H1 (cell line): ENCODE data around the gene HGFAC. TPM values are rescaled to one million over a fixed set of nuclear protein-coding genes. Genes with fewer than 3 reads are reported as not detected.

Source experiments
- CTCF ChIA-PET: fragments of 300-600 bp; sonication (Branson Sonifier 250); formaldehyde crosslinking; loops from one replicate; lab custom pipeline; 2021; ENCODE audit not compliant: partially characterized antibody; lab: Charles Lee
- POLR2A ChIA-PET: fragments of 300-600 bp; sonication (Branson Sonifier 250); formaldehyde crosslinking; loops from one replicate; lab custom pipeline; 2021; ENCODE audit warnings: inconsistent platforms; ENCODE audit not compliant: partially characterized antibody; lab: Charles Lee
- DNase-seq, 2 experiments: peaks; one replicate each; pipeline versions ENCODE4 v3.0.0 to v3.0.0-alpha.2; 2010 to 2022; ENCODE audit warnings: low spot score in 2 of 2, low read depth in 1 of 2, mixed read lengths in 1 of 2
- FAIRE-seq: peaks from 2 replicates; lab custom pipeline; 2011; peaks lifted over from hg19 to GRCh38; lab: Jason Lieb, UNC
- H2AFZ ChIP-seq: 2 replicates; pipeline ENCODE4 v1.8.1; 2012; ENCODE audit warnings: low read length, inconsistent platforms
- H2AK5ac ChIP-seq: 2 replicates; pipeline ENCODE4 v1.6.1; 2013; ENCODE audit warnings: low read depth, low read length
- H2BK120ac ChIP-seq: replicated peaks from 2 replicates; pipeline ENCODE3; 2013; ENCODE audit warnings: low read depth, low read length, inconsistent platforms
- H2BK12ac ChIP-seq: 2 replicates; pipeline ENCODE4 v1.6.1; 2013; ENCODE audit warnings: low read depth, low read length
- H2BK15ac ChIP-seq: 2 replicates; pipeline ENCODE4 v1.6.1; 2013; ENCODE audit warnings: low read length
- H2BK20ac ChIP-seq: 2 replicates; pipeline ENCODE4 v1.6.1; 2013; ENCODE audit warnings: low read length
- H2BK5ac ChIP-seq: 2 replicates; pipeline ENCODE4 v1.6.1; 2013; ENCODE audit warnings: low read depth, low read length
- H3K14ac ChIP-seq: 2 replicates; pipeline ENCODE4 v1.6.1; 2013; ENCODE audit warnings: inconsistent platforms; ENCODE audit not compliant: insufficient read length
- H3K18ac ChIP-seq: 2 replicates; pipeline ENCODE4 v1.6.1; 2013; ENCODE audit warnings: low read length; ENCODE audit errors: extremely low read depth
- H3K23ac ChIP-seq: 2 replicates; pipeline ENCODE4 v1.6.1; 2013; ENCODE audit warnings: inconsistent platforms; ENCODE audit not compliant: insufficient read length
- H3K23me2 ChIP-seq: 2 replicates; pipeline ENCODE4 v1.6.1; 2013; ENCODE audit warnings: low read depth, low read length
- H3K27ac ChIP-seq: 2 replicates; pipeline ENCODE4 v1.6.1; 2011; ENCODE audit warnings: low read depth, low read length, inconsistent platforms
- H3K27me3 ChIP-seq, 4 experiments: replicated peaks in 1 of 4; 1 replicate in 1 of 4; 2 replicates in 3 of 4; pipeline versions ENCODE4 v1.6.1 to v1.8.1; 2011 to 2013; ENCODE audit warnings: low read length in 3 of 4, mild to moderate bottlenecking in 3 of 4, inconsistent platforms in 2 of 4, mixed read lengths in 2 of 4, moderate library complexity in 1 of 4; ENCODE audit not compliant: control insufficient read depth in 3 of 4, insufficient read depth in 3 of 4; ENCODE audit errors: extremely low read depth in 1 of 4
- H3K36me3 ChIP-seq, 4 experiments: 2 replicates each; pipeline versions ENCODE4 v1.6.1 to v1.8.1; 2011 to 2013; ENCODE audit warnings: mild to moderate bottlenecking in 4 of 4, low read length in 3 of 4, moderate library complexity in 2 of 4, control low read depth in 1 of 4, inconsistent platforms in 1 of 4; ENCODE audit not compliant: insufficient read depth in 4 of 4, control insufficient read depth in 2 of 4
- H3K4ac ChIP-seq: replicated peaks from 2 replicates; pipeline ENCODE3; 2013; ENCODE audit warnings: low read length, low read depth, mixed read lengths, inconsistent platforms; ENCODE audit not compliant: insufficient read length
- H3K4me1 ChIP-seq, 4 experiments: replicated peaks in 1 of 4; 1 replicate in 1 of 4; 2 replicates in 3 of 4; pipeline versions ENCODE4 v1.6.1 to v1.8.1; 2011 to 2013; ENCODE audit warnings: low read length in 3 of 4, inconsistent platforms in 2 of 4, mixed read lengths in 1 of 4; ENCODE audit not compliant: insufficient read depth in 4 of 4, control insufficient read depth in 3 of 4
- H3K4me2 ChIP-seq, 2 experiments: 2 replicates each; pipeline versions ENCODE4 v1.6.1 to v1.8.1; 2011 to 2013; ENCODE audit warnings: low read depth in 2 of 2, low read length in 2 of 2, control low read depth in 1 of 2, inconsistent platforms in 1 of 2, mild to moderate bottlenecking in 1 of 2; ENCODE audit not compliant: insufficient read depth in 1 of 2
- H3K4me3 ChIP-seq, 4 experiments: fragments of 200-600, 300-600 bp in 1 of 4; sonication (generic), shearing (Covaris generic), sonication (Bioruptor Twin) in 1 of 4; 2 replicates each; pipeline versions ENCODE4 v1.5.1 to v1.8.1; 2011 to 2016; ENCODE audit warnings: low read length in 4 of 4, low read depth in 3 of 4, control low read depth in 2 of 4, inconsistent platforms in 2 of 4, mild to moderate bottlenecking in 2 of 4, mixed read lengths in 1 of 4, moderate library complexity in 1 of 4; ENCODE audit not compliant: insufficient read depth in 2 of 4; ENCODE audit errors: extremely low read depth in 1 of 4
- H3K56ac ChIP-seq: replicated peaks from 2 replicates; pipeline ENCODE3; 2013; ENCODE audit warnings: low read depth, mild to moderate bottlenecking, mixed read lengths, low read length, inconsistent platforms; ENCODE audit not compliant: insufficient read length
- H3K79me1 ChIP-seq: 2 replicates; pipeline ENCODE4 v1.6.1; 2013; ENCODE audit warnings: low read depth, low read length, control low read depth
- H3K79me2 ChIP-seq, 2 experiments: 2 replicates each; pipeline versions ENCODE4 v1.6.1 to v1.8.1; 2012 to 2013; ENCODE audit warnings: low read length in 2 of 2, mild to moderate bottlenecking in 2 of 2, inconsistent platforms in 1 of 2; ENCODE audit not compliant: insufficient read depth in 2 of 2, control insufficient read depth in 1 of 2
- H3K9ac ChIP-seq, 4 experiments: replicated peaks in 1 of 4; 1 replicate in 1 of 4; 2 replicates in 3 of 4; pipeline versions ENCODE4 v1.6.1 to v1.8.1; 2011 to 2013; ENCODE audit warnings: low read depth in 3 of 4, low read length in 3 of 4, control low read depth in 2 of 4, mild to moderate bottlenecking in 2 of 4, moderate library complexity in 2 of 4, inconsistent platforms in 1 of 4; ENCODE audit errors: extremely low read depth in 1 of 4
- H3K9me3 ChIP-seq, 2 experiments: 2 replicates each; pipeline versions ENCODE4 v1.6.1 to v1.8.1; 2012 to 2013; ENCODE audit warnings: mild to moderate bottlenecking in 2 of 2, moderate library complexity in 2 of 2, control low read depth in 1 of 2, inconsistent platforms in 1 of 2, low read depth in 1 of 2, low read length in 1 of 2, mixed read lengths in 1 of 2; ENCODE audit not compliant: insufficient read depth in 2 of 2
- H4K20me1 ChIP-seq, 2 experiments: replicated peaks in 1 of 2; 2 replicates each; pipeline versions ENCODE3 to v1.8.1; 2011 to 2013; ENCODE audit warnings: inconsistent platforms in 2 of 2, low read length in 2 of 2, mild to moderate bottlenecking in 1 of 2; ENCODE audit not compliant: insufficient read depth in 2 of 2, control insufficient read depth in 1 of 2
- H4K5ac ChIP-seq: 2 replicates; pipeline ENCODE4 v1.6.1; 2013; ENCODE audit warnings: low read length, low read depth, mixed read lengths, inconsistent platforms; ENCODE audit not compliant: insufficient read length
- H4K8ac ChIP-seq: 2 replicates; pipeline ENCODE4 v1.8.0; 2013; ENCODE audit warnings: mild to moderate bottlenecking, moderate library complexity, low read length, inconsistent platforms; ENCODE audit not compliant: insufficient read depth; ENCODE audit errors: extremely low read depth
- H4K91ac ChIP-seq: replicated peaks from 2 replicates; pipeline ENCODE3; 2013; ENCODE audit warnings: low read length, mixed read lengths, inconsistent platforms; ENCODE audit not compliant: insufficient read length
- BCL11A ChIP-seq, 2 experiments: IDR thresholded peaks; one replicate each; pipeline ENCODE4 v1.6.1; 2011; ENCODE audit warnings: low read depth in 2 of 2, low read length in 2 of 2, mild to moderate bottlenecking in 2 of 2
- CBX8 ChIP-seq: fragments of 300-800, 300-1000 bp; sonication (generic); IDR thresholded peaks from 2 replicates; pipeline ENCODE4 v1.7.1; 2016; ENCODE audit warnings: low read depth, low read length, borderline replicate concordance
- CHD2 ChIP-seq: IDR thresholded peaks from 2 replicates; pipeline ENCODE4 v1.6.1; 2012; ENCODE audit warnings: low read length, improper control_type of control experiment
- CTBP2 ChIP-seq: IDR thresholded peaks from 2 replicates; pipeline ENCODE4 v1.7.0; 2011; ENCODE audit warnings: borderline replicate concordance, mild to moderate bottlenecking, moderate library complexity, mixed read lengths, low read length; ENCODE audit not compliant: insufficient read depth, insufficient read length
- EP300 ChIP-seq, 2 experiments: IDR thresholded peaks; 1 replicate in 1 of 2; 2 replicates in 1 of 2; pipeline ENCODE4 v1.6.1; 2011 to 2012; ENCODE audit warnings: low read depth in 2 of 2, low read length in 2 of 2, mild to moderate bottlenecking in 2 of 2, borderline replicate concordance in 1 of 2, inconsistent platforms in 1 of 2, moderate library complexity in 1 of 2
- MAFK ChIP-seq: IDR thresholded peaks from 2 replicates; pipeline ENCODE4 v1.6.1; 2012; ENCODE audit warnings: low read depth, mild to moderate bottlenecking, improper control_type of control experiment, low read length
- RNF2 ChIP-seq: fragments of 200-900, 300-1000 bp; sonication (generic); IDR thresholded peaks from 2 replicates; pipeline ENCODE4 v1.7.1; 2016; ENCODE audit warnings: borderline replicate concordance, low read depth, mild to moderate bottlenecking, antibody characterized with exemption, low read length; ENCODE audit not compliant: poor library complexity, severe bottlenecking; ENCODE audit errors: missing control alignments
- SIRT6 ChIP-seq: IDR thresholded peaks from one replicate; pipeline ENCODE4 v1.7.1; 2012; ENCODE audit warnings: low read length, inconsistent platforms
- WGBS, 2 experiments: shearing (Covaris generic) in 1 of 2; methylation state at CpG; one replicate each; pipeline versions ENCODE4 v1.1.6 to v1.1.7; 2013 to 2015; ENCODE audit warnings: low lambda C conversion rate in 2 of 2, mixed read lengths in 2 of 2, inconsistent platforms in 1 of 2, low coverage in 1 of 2, missing lambda C conversion rate in 1 of 2; ENCODE audit not compliant: insufficient replicate concordance in 2 of 2, insufficient coverage in 1 of 2, insufficient read length in 1 of 2; ENCODE audit errors: extremely low coverage in 1 of 2, missing lambda C conversion rate in 1 of 2; 5-methylcytosine and 5-hydroxymethylcytosine counted together
- polyA plus RNA-seq, 7 experiments: library from polyadenylated mRNA; depleted of rRNA in 3 of 7; stranded (reverse) in 5 of 7; unstranded in 2 of 7; fragments of >200 nt in 5 of 7; fragments of 200-250 nt in 2 of 7; gene quantifications; 1 replicate in 5 of 7; 2 replicates in 1 of 7; 4 replicates in 1 of 7; pipeline versions ENCODE4 v1.2.1 to v1.2.3, GENCODE V29; 2011 to 2013; ENCODE audit warnings: missing spikeins in 2 of 7, mixed read lengths in 2 of 7
- total RNA-seq: library from RNA; stranded (reverse); fragmentation: NEBNext Ultra II Directional; extraction: Animal tissue kit (Norgen Biotek cat#: 25700); gene quantifications from 2 replicates; pipeline ENCODE4 v1.2.1, GENCODE V29; 2021

The HGFAC gene
- total and polyA plus RNA-seq, 2 of the 8 experiments (the other 6 are each of a cell fraction or from before 2014, with no cell fraction given), result 0.14 to 0.15 TPM

DNA sequence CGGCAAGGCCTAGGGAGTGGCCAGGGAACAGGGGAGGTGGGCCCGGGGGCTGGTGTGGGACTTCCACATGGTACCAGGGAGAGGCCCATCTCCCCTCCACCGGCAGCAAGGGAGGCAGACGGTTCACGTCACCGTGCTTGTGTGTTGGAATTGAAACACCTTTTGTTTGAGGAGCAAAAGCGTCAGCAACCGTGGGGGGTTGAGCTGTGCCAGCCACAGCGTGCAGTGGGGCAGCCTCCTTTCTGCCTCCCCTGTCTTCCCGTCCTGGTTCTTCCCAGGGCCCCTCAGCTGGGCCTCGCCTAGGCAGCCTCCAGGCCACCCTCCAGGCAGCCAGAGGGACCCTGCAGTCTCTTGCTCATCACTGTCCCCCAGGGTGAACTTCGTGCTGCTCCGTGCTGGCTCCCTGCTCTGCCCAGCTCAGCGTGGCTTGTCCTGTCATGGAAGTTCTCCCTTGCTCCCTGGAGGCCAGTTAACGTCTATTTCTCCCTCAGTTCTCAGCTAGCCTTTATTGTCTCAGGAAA lies 32.1 kb upstream of the HGFAC start:
- no peak overlapping the region; the same call in 1 of the 2 replicates for H4K8ac ChIP-seq
- no peak overlapping the region for H2BK5ac ChIP-seq
- no peak overlapping the region for H4K91ac ChIP-seq
- no peak overlapping the region for H3K9ac ChIP-seq
- no peak overlapping the region for H3K4me3 ChIP-seq
- H3K14ac ChIP-seq, result no peak overlapping the region
- peaks cover 0 to under 1% of the 10 kb centered on the region in 2 experiments; a peak in 1 of 4 replicates for H3K9me3 ChIP-seq
- no peak overlapping the region for H2AK5ac ChIP-seq
- H2BK20ac ChIP-seq, result no peak overlapping the region
- POLR2A ChIA-PET, result no interaction called here
- H2BK15ac ChIP-seq, result no peak overlapping the region
- peaks cover 4% of the 10 kb centered on the region for H3K79me1 ChIP-seq
- H3K23ac ChIP-seq, result no peak overlapping the region
- CTCF ChIA-PET, result interaction anchor here (0.8 to 3.1 kb wide), 11 partner anchors 8 to 71 kb away, joined by 3 to 12 read pairs (median 4); no protein-coding TSS in a partner anchor
- DNase-seq, result no peak
- peaks cover 2 to 10% of the 10 kb centered on the region in 2 experiments for H4K20me1 ChIP-seq
- H3K23me2 ChIP-seq, result no peaks in the 10 kb centered on the region
- H3K56ac ChIP-seq, result no peak overlapping the region
- no peak overlapping the region for H2BK120ac ChIP-seq
- H4K5ac ChIP-seq, result no peak overlapping the region
- FAIRE-seq, result no peak
- H3K79me2 ChIP-seq, result no peaks in the 10 kb centered on the region
- H3K27ac ChIP-seq, result no peak overlapping the region
- no peak overlapping the region for H3K18ac ChIP-seq
- no peak overlapping the region for H2BK12ac ChIP-seq
- no peak overlapping the region for H3K4me2 ChIP-seq
- no peaks in the 10 kb centered on the region for H3K36me3 ChIP-seq
- 89% methylated on average over 10 of the region's 15 CpGs; no CpG with 5 or more reads in 1 of the 2 experiments for WGBS, 2 experiments
- no peaks in the 10 kb centered on the region; a peak in 4 of 7 replicates for H3K4me1 ChIP-seq
- H2AFZ ChIP-seq, result no peak overlapping the region
- no peak overlapping the region for H3K4ac ChIP-seq
- no peaks in the 10 kb centered on the region for H3K27me3 ChIP-seq
- TF ChIP-seq RNF2 (no peak), SIRT6 (no peak), MAFK (no peak), EP300 (IDR thresholded peaks at IDR 0.05; ENCODE audit: borderline replicate concordance in 1 of 2, low read depth in 2 of 2, low read length in 2 of 2) (no peak), BCL11A (IDR thresholded peaks at IDR 0.05; ENCODE audit: low read depth in 2 of 2, low read length in 2 of 2) (no peak), CBX8 (no peak), CHD2 (no peak), CTBP2 (no peak)
